ENCODE results near the gene CD7.

DNA sequence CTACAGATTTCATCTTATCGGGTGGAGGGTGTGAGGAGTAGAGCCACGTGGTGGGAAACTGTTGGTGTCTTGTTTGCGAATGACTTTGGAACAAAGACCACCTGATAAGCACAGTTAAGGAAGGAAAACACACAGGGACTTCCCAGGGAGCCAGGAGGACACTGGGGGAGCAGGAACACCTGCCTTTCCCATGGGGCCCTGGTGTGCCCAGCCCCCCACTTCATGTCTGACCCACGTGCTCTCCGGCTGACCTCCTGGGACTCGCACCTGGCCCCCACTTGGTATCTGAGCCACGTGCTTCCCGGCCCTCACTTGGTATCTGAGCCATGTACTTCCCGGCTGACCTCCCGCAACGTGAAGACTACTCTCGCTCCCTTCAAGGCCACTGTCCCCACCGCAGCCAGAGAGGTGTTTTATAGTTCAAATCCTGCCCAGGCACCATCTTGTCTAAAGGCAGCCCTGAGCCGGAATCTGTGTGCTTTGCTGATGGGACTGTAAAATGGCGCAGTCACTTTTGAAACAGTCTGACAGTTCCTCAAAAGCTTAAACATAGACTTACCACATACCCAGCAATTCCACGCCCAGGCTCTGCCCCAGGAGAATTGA lies 38.5 kb downstream of the CD7 start:
- TF ChIP-seq CTCF (IDR thresholded peaks at IDR 0.05; ENCODE audit: insufficient read depth, low read length, poor library complexity, severe bottlenecking) (no peak), EZH2phosphoT487 (conservative IDR thresholded peaks at IDR 0.05; ENCODE audit: low read length) (no peak)

Measured in SU-DHL-6 (cell line).